Mucosa of rectum (tissue), 2 donors: Measurements from ENCODE around the gene AMZ1.

Experiments
- H3K27ac ChIP-seq, 2 donors: one replicate each; pipeline ENCODE4 v1.7.0; 2013; ENCODE audit warnings: inconsistent platforms in 2 of 2, low read depth in 2 of 2, low read length in 2 of 2
- H3K27me3 ChIP-seq, 2 donors: one replicate each; pipeline ENCODE4 v1.7.0; 2013; ENCODE audit warnings: low read length in 2 of 2; ENCODE audit not compliant: control insufficient read depth in 2 of 2, insufficient read depth in 2 of 2
- H3K36me3 ChIP-seq, 2 donors: one replicate each; pipeline ENCODE4 v1.7.0; 2013; ENCODE audit warnings: low read length in 2 of 2; ENCODE audit not compliant: control insufficient read depth in 2 of 2, insufficient read depth in 2 of 2
- H3K4me1 ChIP-seq, 2 donors: one replicate each; pipeline ENCODE4 v1.7.0; 2013; ENCODE audit warnings: low read length in 2 of 2, mild to moderate bottlenecking in 1 of 2; ENCODE audit not compliant: control insufficient read depth in 2 of 2, insufficient read depth in 2 of 2
- H3K4me3 ChIP-seq, 2 donors: one replicate each; pipeline ENCODE4 v1.7.0; 2013; ENCODE audit warnings: low read length in 2 of 2
- H3K9ac ChIP-seq, 2 donors: one replicate each; pipeline ENCODE4 v1.7.0; 2013; ENCODE audit warnings: low read length in 2 of 2, low read depth in 1 of 2, mild to moderate bottlenecking in 1 of 2
- H3K9me3 ChIP-seq, 2 donors: one replicate each; pipeline ENCODE4 v1.7.0; 2013; ENCODE audit warnings: low read length in 2 of 2; ENCODE audit not compliant: control insufficient read depth in 2 of 2
- donor health status: healthy.
- donor health status: Normal muscosa, but diverticular disease.

AMZ1 gene

DNA sequence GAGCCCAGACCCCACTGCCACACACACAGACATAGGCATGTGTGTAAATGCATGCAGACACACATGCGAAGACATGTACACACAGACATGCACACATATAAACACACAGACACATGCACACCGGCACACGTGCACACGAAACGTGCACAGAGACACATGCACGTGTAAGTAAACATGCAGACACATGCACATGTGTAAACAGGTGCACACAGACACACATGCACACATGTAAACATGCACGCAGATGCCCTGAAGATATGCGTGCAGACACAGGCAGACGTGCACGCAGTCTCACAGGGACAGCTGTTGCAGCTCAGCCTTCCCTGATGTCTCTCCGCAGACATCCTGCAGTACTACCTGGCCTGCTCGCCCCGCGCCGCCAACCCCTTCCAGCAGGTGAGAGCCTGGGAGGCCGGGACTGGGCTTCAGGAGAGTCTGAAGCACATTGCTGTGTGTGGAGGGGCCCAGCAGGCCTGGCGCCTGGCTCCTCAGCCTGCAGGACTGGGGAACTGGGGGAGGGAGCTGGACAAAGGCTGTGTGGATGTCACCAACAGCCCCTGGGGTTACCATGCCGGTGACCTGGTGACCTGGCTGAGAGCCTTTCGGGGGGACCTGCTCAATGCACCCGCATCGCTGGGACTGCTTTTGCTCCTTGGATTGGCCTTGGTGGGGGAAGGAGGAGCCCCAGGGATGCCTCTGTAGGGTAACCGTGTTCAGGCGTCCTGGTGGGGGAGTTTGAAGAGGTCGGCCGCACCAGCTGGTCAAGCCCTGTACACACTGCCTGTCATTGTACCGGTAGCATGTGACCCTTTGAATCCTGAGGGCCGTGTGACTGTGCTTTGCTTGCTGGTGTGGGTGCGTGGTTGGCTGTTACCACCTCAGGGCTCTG is 35.9 kb upstream of the AMZ1 start:
- Histone ChIP-seq H3K9ac (no peak overlapping the region), H3K27me3 (no peaks in the 10 kb centered on the region), H3K27ac (no peak overlapping the region), H3K4me3 (no peak overlapping the region), H3K9me3 (no peaks in the 10 kb centered on the region), H3K4me1 (no peaks in the 10 kb centered on the region), H3K36me3 (peaks cover 3 to 13% of the 10 kb centered on the region in 2 donors)

DNA sequence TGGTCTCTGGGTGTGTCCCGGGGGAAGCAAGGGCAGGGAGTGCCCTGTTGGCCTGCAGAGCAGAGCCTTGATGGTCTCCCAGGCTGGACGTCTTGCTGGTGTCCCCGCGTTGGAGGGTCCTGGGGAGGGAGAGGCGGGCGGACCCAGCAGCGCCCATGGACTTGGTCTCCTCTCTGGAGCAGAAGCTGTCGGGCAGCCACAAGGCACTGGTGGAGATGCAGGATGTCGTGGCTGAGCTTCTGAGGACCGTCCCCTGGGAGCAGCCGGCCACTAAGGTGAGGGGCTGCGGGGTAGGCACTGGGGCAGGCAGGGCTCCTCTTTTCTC is 35.3 kb upstream of the AMZ1 start:
- H3K27ac ChIP-seq: no peak overlapping the region
- H3K27me3 ChIP-seq: no peaks in the 10 kb centered on the region
- H3K4me3 ChIP-seq: no peak overlapping the region
- no peaks in the 10 kb centered on the region for H3K4me1 ChIP-seq
- no peaks in the 10 kb centered on the region for H3K9me3 ChIP-seq
- peaks cover 3 to 13% of the 10 kb centered on the region in 2 donors for H3K36me3 ChIP-seq
- H3K9ac ChIP-seq: no peak overlapping the region

GRCh38 chr7:2654059-2654458 is 33.9 kb upstream of the AMZ1 start:
- Histone ChIP-seq H3K9me3 (no peaks in the 10 kb centered on the region), H3K4me3 (no peak overlapping the region), H3K27ac (no peak overlapping the region), H3K4me1 (no peaks in the 10 kb centered on the region), H3K27me3 (no peaks in the 10 kb centered on the region), H3K9ac (no peak overlapping the region), H3K36me3 (peaks cover 3 to 13% of the 10 kb centered on the region in 2 donors)

DNA sequence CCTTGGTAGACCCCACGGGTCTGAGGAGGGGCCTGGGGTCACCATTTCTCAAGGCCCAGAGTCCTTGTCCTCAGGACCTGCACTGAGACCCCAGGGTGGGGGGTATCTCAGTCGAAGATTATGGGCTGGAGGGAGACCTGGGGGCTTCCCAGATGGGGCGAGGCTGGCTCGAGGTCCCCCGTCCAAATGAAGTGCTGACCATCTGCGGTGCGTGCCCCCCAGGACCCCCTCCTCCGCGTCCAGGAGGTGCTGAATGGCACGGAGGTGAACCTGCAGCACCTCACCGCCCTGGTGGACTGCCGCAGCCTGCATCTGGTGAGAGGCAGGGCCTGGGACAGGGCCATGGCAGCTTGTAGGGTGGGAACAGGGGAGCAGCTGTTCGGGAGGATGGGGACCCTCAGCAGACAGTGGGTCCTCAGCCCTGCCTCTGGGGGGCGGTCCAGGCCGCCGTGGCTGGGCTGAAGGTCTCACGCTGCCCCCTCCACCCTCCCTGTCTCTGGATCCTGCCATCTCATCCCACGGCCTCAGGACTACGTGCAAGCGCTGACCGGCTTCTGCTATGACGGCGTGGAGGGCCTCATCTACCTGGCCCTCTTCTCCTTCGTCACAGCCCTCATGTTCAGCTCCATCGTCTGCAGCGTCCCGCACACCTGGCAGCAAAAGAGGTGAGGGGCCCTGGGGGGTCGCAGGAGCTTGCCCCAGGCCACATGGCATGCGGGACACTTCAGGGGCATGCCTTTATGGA is 32.0 kb upstream of the AMZ1 start:
- Histone ChIP-seq H3K27me3 (no peaks in the 10 kb centered on the region), H3K4me1 (peaks cover 0 to under 1% of the 10 kb centered on the region in 2 donors), H3K36me3 (peaks cover 3 to 11% of the 10 kb centered on the region in 2 donors), H3K9me3 (no peaks in the 10 kb centered on the region), H3K9ac (no peak overlapping the region), H3K27ac (no peak overlapping the region), H3K4me3 (no peak overlapping the region)

DNA sequence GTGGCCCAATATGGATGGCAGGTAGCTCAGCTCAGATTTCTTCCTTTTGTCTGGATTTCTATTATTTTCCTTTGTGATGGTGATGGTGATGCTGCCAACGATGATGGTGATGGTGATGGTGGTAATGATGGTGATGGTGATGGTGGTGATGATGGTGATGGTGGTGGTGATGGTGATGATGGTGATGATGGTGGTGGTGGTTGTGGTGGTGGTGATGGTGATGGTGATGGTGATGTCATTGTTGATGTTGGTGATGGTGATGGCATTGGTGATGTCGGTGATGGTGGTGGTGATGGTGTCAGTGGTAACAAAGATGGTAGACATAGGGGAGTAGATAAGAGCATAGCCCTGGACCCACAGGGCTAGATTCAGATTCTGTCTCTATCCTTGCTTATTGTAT is 30.8 kb upstream of the AMZ1 start:
- Histone ChIP-seq H3K4me1 (peaks cover 0 to 10% of the 10 kb centered on the region in 2 donors), H3K9me3 (no peaks in the 10 kb centered on the region), H3K4me3 (no peak overlapping the region), H3K9ac (no peak overlapping the region), H3K27ac (no peak overlapping the region), H3K36me3 (peaks cover 0 to 5% of the 10 kb centered on the region in 2 donors), H3K27me3 (no peaks in the 10 kb centered on the region)

GRCh38 chr7:2657920-2658671 is 29.9 kb upstream of the AMZ1 start:
- H3K27ac ChIP-seq: no peak overlapping the region
- H3K36me3 ChIP-seq: peaks cover 0 to 5% of the 10 kb centered on the region in 2 donors
- no peaks in the 10 kb centered on the region for H3K9me3 ChIP-seq
- no peaks in the 10 kb centered on the region for H3K27me3 ChIP-seq
- H3K4me1 ChIP-seq: peaks cover 0 to 10% of the 10 kb centered on the region in 2 donors
- no peak overlapping the region for H3K9ac ChIP-seq
- H3K4me3 ChIP-seq: no peak overlapping the region

GRCh38 chr7:2658941-2659340 is 29.1 kb upstream of the AMZ1 start:
- Histone ChIP-seq H3K27ac (no peak overlapping the region), H3K36me3 (peaks cover 0 to 5% of the 10 kb centered on the region in 2 donors), H3K4me1 (peaks cover 0 to 14% of the 10 kb centered on the region in 2 donors), H3K4me3 (no peak overlapping the region), H3K9me3 (no peaks in the 10 kb centered on the region), H3K9ac (no peak overlapping the region), H3K27me3 (no peaks in the 10 kb centered on the region)

DNA sequence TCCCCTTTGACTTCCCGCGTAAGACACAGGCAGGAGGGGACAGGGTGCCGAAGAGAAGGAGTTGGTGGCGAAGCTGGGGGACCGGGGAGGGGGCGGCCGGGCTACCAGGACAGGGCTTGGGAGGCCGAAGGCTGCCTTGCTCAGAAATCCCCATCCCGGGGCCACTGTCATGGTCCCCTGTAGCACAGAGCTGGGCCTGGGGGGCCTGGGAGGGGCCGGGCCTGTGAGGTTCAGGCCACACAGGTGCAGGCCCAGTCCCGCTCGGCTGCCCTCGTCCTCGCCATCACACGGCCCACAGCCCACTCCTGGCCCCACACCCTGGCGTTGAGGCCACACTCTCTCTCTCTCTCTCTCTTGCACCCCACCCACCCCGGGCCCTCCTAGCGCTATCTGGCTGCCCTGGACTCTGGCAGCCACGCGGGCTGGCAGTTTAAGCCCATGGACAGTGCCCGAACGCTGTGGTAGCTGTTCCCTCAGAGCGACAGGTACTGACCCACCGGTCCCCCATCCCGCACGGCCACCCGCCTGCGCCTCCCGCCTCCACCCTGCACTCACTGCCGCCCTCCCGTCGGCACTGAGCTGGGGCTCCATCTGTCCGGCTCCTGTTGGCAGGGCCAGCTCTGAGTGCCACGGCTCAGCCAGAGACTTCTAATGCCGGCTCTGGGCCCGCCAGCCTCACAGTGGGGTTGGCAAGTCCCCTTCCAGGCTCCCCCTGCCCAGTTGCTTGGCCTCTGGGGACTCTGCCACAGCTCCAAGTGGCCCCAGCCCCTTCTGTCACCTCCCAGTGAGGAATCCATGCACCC is 28.2 kb upstream of the AMZ1 start:
- H3K36me3 ChIP-seq: peaks cover 0 to 5% of the 10 kb centered on the region in 2 donors
- H3K4me1 ChIP-seq: peaks cover 0 to 14% of the 10 kb centered on the region in 2 donors
- no peak overlapping the region for H3K9ac ChIP-seq
- no peak overlapping the region for H3K4me3 ChIP-seq
- H3K27ac ChIP-seq: no peak overlapping the region
- no peaks in the 10 kb centered on the region for H3K9me3 ChIP-seq
- no peaks in the 10 kb centered on the region for H3K27me3 ChIP-seq

DNA sequence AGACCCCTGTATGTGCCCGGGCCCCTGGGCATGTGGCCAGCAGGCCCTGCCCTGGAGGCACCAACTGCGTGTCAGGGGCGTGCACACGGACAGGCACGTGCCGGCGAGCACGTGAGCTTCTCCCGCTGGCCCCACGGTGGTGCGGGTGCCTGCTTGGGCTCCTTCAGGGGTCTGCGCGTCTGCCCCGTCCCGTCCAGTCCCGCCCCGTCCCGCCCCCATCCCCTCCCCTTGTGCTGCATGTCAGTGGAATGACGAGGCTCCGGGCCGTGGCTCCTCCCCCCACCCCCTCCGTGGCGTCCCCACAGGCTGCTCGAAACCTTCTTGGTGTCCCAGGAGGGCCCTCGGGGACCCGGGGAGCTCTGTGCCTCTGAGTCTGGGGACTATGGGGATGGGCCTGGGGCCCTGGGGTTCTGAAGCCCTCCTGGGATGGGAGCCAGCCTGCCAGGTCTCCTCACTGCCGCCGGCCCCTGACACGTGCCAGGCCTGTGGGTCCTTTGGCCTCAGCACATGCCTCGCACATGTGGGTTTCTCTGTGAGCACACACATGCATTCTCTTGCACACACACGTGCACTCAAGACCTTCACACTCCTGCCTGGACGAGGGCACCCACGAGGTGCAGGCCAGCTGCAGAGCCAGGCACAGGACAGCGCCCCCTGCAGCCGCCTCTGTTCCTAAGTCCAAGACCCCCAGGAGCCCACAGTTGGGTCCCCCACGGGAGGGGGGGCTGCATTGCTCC is 27.5 kb upstream of the AMZ1 start:
- peaks cover 0 to 5% of the 10 kb centered on the region in 2 donors for H3K36me3 ChIP-seq
- H3K27me3 ChIP-seq: no peaks in the 10 kb centered on the region
- no peak overlapping the region for H3K4me3 ChIP-seq
- H3K27ac ChIP-seq: no peak overlapping the region
- no peak overlapping the region for H3K9ac ChIP-seq
- H3K9me3 ChIP-seq: no peaks in the 10 kb centered on the region
- peaks cover 0 to 14% of the 10 kb centered on the region in 2 donors for H3K4me1 ChIP-seq
